Measurements from ENCODE around the gene CSNK1G1.

The CSNK1G1 gene

GRCh38 chr15:64187396-64188191 is 168.4 kb downstream of the CSNK1G1 start:
- no peak for DNase-seq (ENCODE audit: low read depth)
- no peak for TF ChIP-seq CTCF (conservative IDR thresholded peaks at IDR 0.05; ENCODE audit: control insufficient read depth, insufficient read depth, low read depth, low read length)
- no peak overlapping the region for H3K4me3 ChIP-seq (ENCODE audit: control insufficient read depth, low read depth, low read length)

GRCh38 chr15:64185146-64185911 is 170.6 kb downstream of the CSNK1G1 start:
- no peak overlapping the region for H3K4me3 ChIP-seq (ENCODE audit: control insufficient read depth, low read depth, low read length)
- no peak for DNase-seq (ENCODE audit: low read depth)
- no peak for TF ChIP-seq CTCF (conservative IDR thresholded peaks at IDR 0.05; ENCODE audit: control insufficient read depth, insufficient read depth, low read depth, low read length)

- TF ChIP-seq CTCF (conservative IDR thresholded peaks at IDR 0.05; ENCODE audit: control insufficient read depth, insufficient read depth, low read depth, low read length): no peak
- no peak for DNase-seq (ENCODE audit: low read depth)
- H3K4me3 ChIP-seq (ENCODE audit: control insufficient read depth, low read depth, low read length): no peak overlapping the region
Observed at GRCh38 chr15:64182859-64183370, 173.1 kb downstream of the CSNK1G1 start.

GRCh38 chr15:64180235-64180824 is 175.6 kb downstream of the CSNK1G1 start:
- no peak for TF ChIP-seq CTCF (conservative IDR thresholded peaks at IDR 0.05; ENCODE audit: control insufficient read depth, insufficient read depth, low read depth, low read length)
- H3K4me3 ChIP-seq (ENCODE audit: control insufficient read depth, low read depth, low read length): no peak overlapping the region
- no peak for DNase-seq (ENCODE audit: low read depth)

- H3K4me3 ChIP-seq (ENCODE audit: control insufficient read depth, low read depth, low read length): no peak overlapping the region
- TF ChIP-seq CTCF (conservative IDR thresholded peaks at IDR 0.05; ENCODE audit: control insufficient read depth, insufficient read depth, low read depth, low read length): no peak
Observed at GRCh38 chr15:64166102-64166890, 189.7 kb downstream of the CSNK1G1 start.

GRCh38 chr15:64164436-64164835 is 191.5 kb downstream of the CSNK1G1 start:
- no peak overlapping the region for H3K4me3 ChIP-seq (ENCODE audit: control insufficient read depth, low read depth, low read length)

More at GRCh38 chr15:64166102-64166890, 189.7 kb downstream of the CSNK1G1 start:
- no peak for DNase-seq (ENCODE audit: low read depth)

More at GRCh38 chr15:64164436-64164835, 191.5 kb downstream of the CSNK1G1 start:
- no peak for TF ChIP-seq CTCF (conservative IDR thresholded peaks at IDR 0.05; ENCODE audit: control insufficient read depth, insufficient read depth, low read depth, low read length)
- no peak for DNase-seq (ENCODE audit: low read depth)
